ENCODE results near the gene PSMD7. TPM values are rescaled to one million over a fixed set of nuclear protein-coding genes. Genes with fewer than 3 reads are reported as not detected.
"Not testable (repeated sequence)": the region's sequence is repeated elsewhere in the genome, so short reads cannot be mapped to it uniquely, and the experiment has no call there.

Gene PSMD7
- total and polyA plus RNA-seq, 3 experiments from 2014 or later = 120 to 136 (median 126) TPM

DNA sequence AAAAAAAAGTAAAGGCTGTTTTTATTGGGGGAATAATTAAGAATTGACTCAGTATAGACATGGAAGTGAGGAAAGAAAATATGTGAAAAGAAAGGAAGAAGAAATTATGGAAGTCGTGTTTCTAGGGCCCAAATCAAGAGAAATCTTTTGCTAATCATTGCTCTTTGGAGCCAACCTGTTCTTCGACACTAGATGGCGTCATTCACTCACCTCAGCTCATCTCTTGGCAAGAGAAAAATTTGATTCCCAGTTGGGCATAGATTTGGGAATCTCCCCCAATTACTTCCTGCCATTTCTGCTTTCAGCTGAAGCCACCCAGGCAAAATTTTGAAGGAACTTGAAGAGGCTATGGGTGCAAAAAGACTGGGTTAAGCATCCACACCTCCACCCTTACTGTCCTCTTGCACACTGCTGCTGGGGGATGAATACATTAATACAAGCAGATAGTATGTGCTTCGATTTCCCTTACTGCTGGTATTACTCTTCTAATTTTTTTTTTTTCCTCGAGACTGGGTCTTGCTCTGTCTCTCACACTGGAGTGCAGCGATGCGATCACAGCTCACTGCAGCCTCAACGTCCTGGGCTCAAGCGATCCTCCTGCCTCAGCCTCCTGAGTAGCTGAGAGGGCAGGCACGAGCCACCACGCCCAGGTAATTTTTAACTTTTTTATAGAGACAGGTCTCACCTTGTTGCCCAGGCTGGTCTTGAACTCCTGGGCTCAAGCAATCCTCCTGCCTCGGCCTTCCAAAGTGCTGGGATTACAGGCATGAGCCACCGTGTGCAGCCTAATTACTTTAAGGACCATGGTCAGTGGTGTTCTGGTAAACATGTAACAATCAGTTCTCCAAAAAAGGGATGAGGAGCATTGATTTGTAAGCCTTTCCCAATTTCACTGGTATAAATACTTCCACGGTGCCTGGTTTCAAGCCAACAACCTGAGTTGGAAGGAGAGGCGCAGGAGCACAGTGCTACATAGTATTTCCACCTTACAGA, 13.5 kb downstream of the PSMD7 start:
- H3K27ac Mint-ChIP-seq = peak overlapping the region in 1 of 8 donors; percentile 38
- POLR2A ChIA-PET = no interaction called here

GRCh38 chr16:74315059-74315458, 18.4 kb downstream of the PSMD7 start:
- Histone ChIP-seq H3K27me3 (ENCODE audit: insufficient read depth, low read length, poor library complexity, severe bottlenecking) (no peaks in the 10 kb centered on the region), H3K9me3 (ENCODE audit: low read length) (no peaks in the 10 kb centered on the region), H3K4me1 (ENCODE audit: insufficient read depth, low read length) (no peaks in the 10 kb centered on the region), H3K36me3 (ENCODE audit: insufficient read depth, low read length) (no peaks in the 10 kb centered on the region), H3K4me3 (ENCODE audit: low read length) (no peak overlapping the region), H3K27ac (ENCODE audit: low read depth, low read length) (no peak overlapping the region)
- ChIA-PET POLR2A (no interaction called here), CTCF (interaction anchor here (0.9 kb wide), 1 partner anchor 10 kb away, joined by 3 read pairs; no protein-coding TSS in a partner anchor)
- Mint-ChIP-seq H3K27ac (peak overlapping the region in 1 of 8 donors; percentile 65), H3K4me1 (no peaks in the 10 kb centered on the region), H3K36me3 (peaks cover 0 to 11% (median 6%) of the 10 kb centered on the region in 3 donors), H3K27me3 (no peaks in the 10 kb centered on the region), H3K9me3 (no peaks in the 10 kb centered on the region), H3K4me3 (no peak overlapping the region)
- DNase-seq = no peak

More for the DNA sequence above, 13.5 kb downstream of the PSMD7 start:
- H3K27me3 Mint-ChIP-seq = no peaks in the 10 kb centered on the region
- peaks cover 21% of the 10 kb centered on the region for H3K36me3 ChIP-seq (ENCODE audit: insufficient read depth, low read length)
- H3K27ac ChIP-seq (ENCODE audit: low read depth, low read length) = no peak overlapping the region
- no peaks in the 10 kb centered on the region for H3K9me3 ChIP-seq (ENCODE audit: low read length)
- CTCF ChIA-PET = interaction anchor here (0.7 to 2.0 kb wide), 6 partner anchors 11 to 127 kb away, joined by 3 to 14 read pairs (median 3); partner anchors contain the start of gene PSMD7
- no peak overlapping the region for H3K4me3 ChIP-seq (ENCODE audit: low read length)
- no peaks in the 10 kb centered on the region for H3K4me1 Mint-ChIP-seq
- peak in 2 of 5 donors; percentile 10 to 24 for DNase-seq
- H3K4me1 ChIP-seq (ENCODE audit: insufficient read depth, low read length) = no peaks in the 10 kb centered on the region
- no peak overlapping the region for H3K4me3 Mint-ChIP-seq
- no peaks in the 10 kb centered on the region for H3K27me3 ChIP-seq (ENCODE audit: insufficient read depth, low read length, poor library complexity, severe bottlenecking)
- H3K9me3 Mint-ChIP-seq = no peaks in the 10 kb centered on the region
- H3K36me3 Mint-ChIP-seq = peaks cover 3 to 39% (median 10%) of the 10 kb centered on the region in 3 donors

- H3K27me3 Mint-ChIP-seq = no peaks in the 10 kb centered on the region
- no peaks in the 10 kb centered on the region for H3K4me1 Mint-ChIP-seq
- H3K4me3 Mint-ChIP-seq = no peak overlapping the region
- no peaks in the 10 kb centered on the region for H3K36me3 ChIP-seq (ENCODE audit: insufficient read depth, low read length)
- CTCF ChIA-PET = no interaction called here
- no peak overlapping the region for H3K4me3 ChIP-seq (ENCODE audit: low read length)
- H3K27ac ChIP-seq (ENCODE audit: low read depth, low read length) = no peak overlapping the region
- H3K4me1 ChIP-seq (ENCODE audit: insufficient read depth, low read length) = no peaks in the 10 kb centered on the region
- no peaks in the 10 kb centered on the region for H3K9me3 Mint-ChIP-seq
- POLR2A ChIA-PET = no interaction called here
- H3K27me3 ChIP-seq (ENCODE audit: insufficient read depth, low read length, poor library complexity, severe bottlenecking) = no peaks in the 10 kb centered on the region
- H3K27ac Mint-ChIP-seq = no peak overlapping the region
- peaks cover 0 to 5% (median under 1%) of the 10 kb centered on the region in 3 donors for H3K36me3 Mint-ChIP-seq
- DNase-seq = no peak
- H3K9me3 ChIP-seq (ENCODE audit: low read length) = no peaks in the 10 kb centered on the region
Observed at GRCh38 chr16:74320707-74321106, 24.1 kb downstream of the PSMD7 start.

DNA sequence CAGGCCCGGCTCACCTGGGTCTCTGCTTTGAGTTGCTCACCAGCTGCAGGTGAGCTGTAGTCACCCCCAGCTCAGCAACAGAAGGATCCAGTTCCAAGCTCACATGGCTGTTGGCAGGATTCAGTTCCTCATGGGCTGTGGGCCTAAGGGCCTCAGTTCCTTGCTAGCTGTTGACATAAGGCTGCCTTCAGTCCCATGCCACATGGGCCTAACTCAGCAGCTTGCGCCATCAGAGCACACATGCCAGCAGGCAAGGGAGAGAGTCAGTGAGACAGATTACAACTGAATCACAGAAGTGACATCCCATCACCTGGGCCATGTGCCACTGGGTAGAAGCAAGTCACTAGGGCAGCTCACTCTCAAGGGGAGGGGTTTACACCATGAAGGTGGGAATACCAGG, 24.7 kb downstream of the PSMD7 start:
- POLR2A ChIA-PET = no interaction called here
- no peaks in the 10 kb centered on the region for H3K4me1 Mint-ChIP-seq
- Histone ChIP-seq H3K36me3 (ENCODE audit: insufficient read depth, low read length) (no peaks in the 10 kb centered on the region), H3K4me3 (ENCODE audit: low read length) (no peak overlapping the region), H3K27me3 (ENCODE audit: insufficient read depth, low read length, poor library complexity, severe bottlenecking) (no peaks in the 10 kb centered on the region), H3K4me1 (ENCODE audit: insufficient read depth, low read length) (no peaks in the 10 kb centered on the region), H3K27ac (ENCODE audit: low read depth, low read length) (no peak overlapping the region), H3K9me3 (ENCODE audit: low read length) (no peaks in the 10 kb centered on the region)
- no peak overlapping the region for H3K4me3 Mint-ChIP-seq
- peaks cover 0 to 1% of the 10 kb centered on the region in 2 donors for H3K27me3 Mint-ChIP-seq
- CTCF ChIA-PET = no interaction called here
- no peak for DNase-seq
- H3K36me3 Mint-ChIP-seq = peaks cover 5 to 12% (median 7%) of the 10 kb centered on the region in 3 donors
- peak overlapping the region in 1 of 8 donors; percentile 55 for H3K27ac Mint-ChIP-seq
- H3K9me3 Mint-ChIP-seq = no peaks in the 10 kb centered on the region

DNA sequence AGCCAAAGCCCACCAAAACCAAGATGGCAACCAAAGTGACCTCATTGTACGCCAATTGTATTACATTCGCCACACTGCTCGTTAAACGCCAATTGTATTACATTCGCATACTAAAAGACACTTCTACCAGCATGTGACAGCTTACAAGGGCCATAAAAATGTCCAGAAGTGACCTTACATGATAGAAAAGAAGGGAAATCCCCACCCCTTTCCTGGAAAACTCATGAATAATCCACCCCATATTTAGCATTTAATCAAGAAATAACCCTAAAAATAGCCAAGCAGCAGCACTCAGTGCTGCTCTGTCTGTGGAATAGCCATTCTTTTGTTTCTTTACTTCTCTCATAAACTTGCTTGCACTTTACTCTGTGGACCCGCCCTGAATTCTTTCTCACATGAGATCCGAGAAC, 25.7 kb downstream of the PSMD7 start:
- Histone ChIP-seq H3K27ac (ENCODE audit: low read depth, low read length) (no peak overlapping the region), H3K36me3 (ENCODE audit: insufficient read depth, low read length) (no peaks in the 10 kb centered on the region), H3K4me3 (ENCODE audit: low read length) (no peak overlapping the region), H3K9me3 (ENCODE audit: low read length) (no peaks in the 10 kb centered on the region), H3K27me3 (ENCODE audit: insufficient read depth, low read length, poor library complexity, severe bottlenecking) (no peaks in the 10 kb centered on the region), H3K4me1 (ENCODE audit: insufficient read depth, low read length) (no peaks in the 10 kb centered on the region)
- Mint-ChIP-seq H3K27ac (peak overlapping the region in 1 of 8 donors; percentile 11), H3K36me3 (peaks cover 7 to 19% (median 8%) of the 10 kb centered on the region in 3 donors), H3K27me3 (peaks cover 0 to 3% of the 10 kb centered on the region in 2 donors), H3K9me3 (no peaks in the 10 kb centered on the region), H3K4me1 (no peaks in the 10 kb centered on the region), H3K4me3 (no peak overlapping the region)
- DNase-seq = no peak
- POLR2A ChIA-PET = no interaction called here
- CTCF ChIA-PET = no interaction called here

DNA sequence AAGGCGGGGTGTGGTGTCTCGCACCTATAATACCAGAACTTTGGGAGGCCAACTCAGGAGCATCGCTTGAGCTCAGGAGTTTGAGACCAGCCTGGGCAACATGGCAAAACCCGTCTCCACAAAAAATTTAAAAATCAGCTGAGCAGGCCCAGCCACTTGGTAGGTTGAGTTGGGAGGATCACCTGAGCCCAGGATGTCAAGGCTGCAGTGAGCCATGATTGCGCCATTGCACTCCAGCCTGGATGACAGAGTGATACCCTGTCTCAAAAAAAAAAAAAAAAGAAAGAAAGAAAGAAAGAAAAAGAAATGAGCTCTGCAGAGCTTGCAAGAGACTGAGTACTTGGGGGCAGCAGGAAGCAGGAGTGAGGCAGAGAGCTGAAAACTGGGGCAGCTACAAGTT, 28.2 kb downstream of the PSMD7 start:
- H3K4me3 Mint-ChIP-seq; H3K4me3 ChIP-seq (ENCODE audit: low read length); H3K36me3 ChIP-seq (ENCODE audit: insufficient read depth, low read length); H3K27me3 Mint-ChIP-seq; DNase-seq; H3K9me3 Mint-ChIP-seq; H3K4me1 ChIP-seq (ENCODE audit: insufficient read depth, low read length); POLR2A ChIA-PET; H3K27ac ChIP-seq (ENCODE audit: low read depth, low read length); H3K4me1 Mint-ChIP-seq; H3K9me3 ChIP-seq (ENCODE audit: low read length); H3K27me3 ChIP-seq (ENCODE audit: insufficient read depth, low read length, poor library complexity, severe bottlenecking): not testable (repeated sequence)
- peaks cover 7 to 33% (median 8%) of the 10 kb centered on the region in 3 donors for H3K36me3 Mint-ChIP-seq
- peak overlapping the region in 2 of 8 donors; percentile 21 to 68 for H3K27ac Mint-ChIP-seq
- CTCF ChIA-PET = interaction anchor here (1.2 kb wide), 1 partner anchor 15 kb away, joined by 4 read pairs; no protein-coding TSS in a partner anchor

GRCh38 chr16:74325641-74326040, 29.0 kb downstream of the PSMD7 start:
- H3K27ac Mint-ChIP-seq = peak overlapping the region in 2 of 8 donors; percentile 26 to 79
- H3K4me1 ChIP-seq (ENCODE audit: insufficient read depth, low read length) = no peaks in the 10 kb centered on the region
- H3K27ac ChIP-seq (ENCODE audit: low read depth, low read length) = no peak overlapping the region
- H3K9me3 Mint-ChIP-seq = no peaks in the 10 kb centered on the region
- H3K36me3 ChIP-seq (ENCODE audit: insufficient read depth, low read length) = no peaks in the 10 kb centered on the region
- H3K4me1 Mint-ChIP-seq = no peaks in the 10 kb centered on the region
- H3K4me3 Mint-ChIP-seq = no peak overlapping the region
- H3K9me3 ChIP-seq (ENCODE audit: low read length) = no peaks in the 10 kb centered on the region
- no peaks in the 10 kb centered on the region for H3K27me3 ChIP-seq (ENCODE audit: insufficient read depth, low read length, poor library complexity, severe bottlenecking)
- no peak overlapping the region for H3K4me3 ChIP-seq (ENCODE audit: low read length)
- CTCF ChIA-PET = interaction anchor here (1.2 kb wide), 1 partner anchor 16 kb away, joined by 4 read pairs; no protein-coding TSS in a partner anchor
- no peak for DNase-seq
- POLR2A ChIA-PET = no interaction called here
- H3K27me3 Mint-ChIP-seq = peaks cover 0 to 3% of the 10 kb centered on the region in 2 donors
- peaks cover 7 to 37% (median 8%) of the 10 kb centered on the region in 3 donors for H3K36me3 Mint-ChIP-seq

GRCh38 chr16:74328346-74328745, 31.7 kb downstream of the PSMD7 start:
- H3K27me3 Mint-ChIP-seq; H3K27me3 ChIP-seq (ENCODE audit: insufficient read depth, low read length, poor library complexity, severe bottlenecking); DNase-seq; POLR2A ChIA-PET; H3K27ac Mint-ChIP-seq; H3K4me3 ChIP-seq (ENCODE audit: low read length); H3K4me1 Mint-ChIP-seq; H3K4me1 ChIP-seq (ENCODE audit: insufficient read depth, low read length); CTCF ChIA-PET; H3K36me3 ChIP-seq (ENCODE audit: insufficient read depth, low read length); H3K27ac ChIP-seq (ENCODE audit: low read depth, low read length); H3K9me3 ChIP-seq (ENCODE audit: low read length); H3K4me3 Mint-ChIP-seq; H3K9me3 Mint-ChIP-seq: not testable (repeated sequence)
- H3K36me3 Mint-ChIP-seq = peaks cover 8 to 57% (median 13%) of the 10 kb centered on the region in 3 donors
